ENCODE data around the gene RC3H1.

Gene RC3H1

DNA sequence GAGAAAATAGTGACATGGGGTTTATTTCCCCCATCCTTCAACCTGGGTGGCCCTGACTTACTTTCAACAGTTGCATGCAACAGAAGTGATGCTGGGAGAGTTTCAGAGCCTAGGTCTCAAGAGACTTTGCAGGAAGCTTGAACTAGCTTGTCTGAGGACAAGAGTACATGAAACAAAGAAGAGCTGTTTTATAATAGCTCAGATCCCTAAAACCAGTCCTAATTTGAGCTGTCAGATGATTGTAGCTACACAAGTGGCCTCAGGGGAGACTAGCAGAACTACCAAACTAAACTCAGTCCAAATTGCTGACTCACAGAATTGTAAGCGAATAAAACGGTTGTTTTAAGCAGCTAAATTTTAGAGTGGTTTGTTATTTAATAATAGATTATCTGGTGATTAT lies 17.1 kb downstream of the RC3H1 start:
- Histone ChIP-seq H3K36me3 (peaks cover 3% of the 10 kb centered on the region), H3K4me3 (ENCODE audit: low read depth, low read length) (no peak overlapping the region), H3K27ac (no peak overlapping the region), H3K27me3 (ENCODE audit: insufficient read depth, low read depth, severe bottlenecking) (no peaks in the 10 kb centered on the region), H3K9me3 (ENCODE audit: severe bottlenecking) (no peaks in the 10 kb centered on the region)
- TF ChIP-seq, protein P1, sequence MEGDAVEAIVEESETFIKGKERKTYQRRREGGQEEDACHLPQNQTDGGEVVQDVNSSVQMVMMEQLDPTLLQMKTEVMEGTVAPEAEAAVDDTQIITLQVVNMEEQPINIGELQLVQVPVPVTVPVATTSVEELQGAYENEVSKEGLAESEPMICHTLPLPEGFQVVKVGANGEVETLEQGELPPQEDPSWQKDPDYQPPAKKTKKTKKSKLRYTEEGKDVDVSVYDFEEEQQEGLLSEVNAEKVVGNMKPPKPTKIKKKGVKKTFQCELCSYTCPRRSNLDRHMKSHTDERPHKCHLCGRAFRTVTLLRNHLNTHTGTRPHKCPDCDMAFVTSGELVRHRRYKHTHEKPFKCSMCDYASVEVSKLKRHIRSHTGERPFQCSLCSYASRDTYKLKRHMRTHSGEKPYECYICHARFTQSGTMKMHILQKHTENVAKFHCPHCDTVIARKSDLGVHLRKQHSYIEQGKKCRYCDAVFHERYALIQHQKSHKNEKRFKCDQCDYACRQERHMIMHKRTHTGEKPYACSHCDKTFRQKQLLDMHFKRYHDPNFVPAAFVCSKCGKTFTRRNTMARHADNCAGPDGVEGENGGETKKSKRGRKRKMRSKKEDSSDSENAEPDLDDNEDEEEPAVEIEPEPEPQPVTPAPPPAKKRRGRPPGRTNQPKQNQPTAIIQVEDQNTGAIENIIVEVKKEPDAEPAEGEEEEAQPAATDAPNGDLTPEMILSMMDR (IDR thresholded peaks at IDR 0.05; ENCODE audit: low read depth, low read length): no peak
- no peak for DNase-seq

DNA sequence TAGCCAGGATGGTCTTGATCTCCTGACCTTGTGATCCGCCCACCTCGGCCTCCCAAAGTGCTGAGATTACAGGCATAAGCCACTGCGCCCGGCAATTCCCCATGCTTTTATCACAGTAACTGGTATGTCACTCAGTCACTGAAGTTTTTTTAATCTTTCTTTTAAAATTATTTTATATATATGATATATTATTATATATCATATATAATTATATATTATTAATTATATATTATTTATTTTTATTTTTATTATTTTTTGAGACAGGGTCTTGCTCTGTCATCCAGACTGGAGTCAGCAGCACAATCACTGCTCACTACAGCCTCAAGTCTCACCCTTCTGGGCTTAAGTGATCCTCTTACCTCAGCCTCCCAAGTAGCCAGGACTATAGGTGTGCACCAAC lies 18.3 kb downstream of the RC3H1 start:
- TF ChIP-seq, protein P1 (IDR thresholded peaks at IDR 0.05; ENCODE audit: low read depth, low read length): no peak
- no peaks in the 10 kb centered on the region for H3K9me3 ChIP-seq (ENCODE audit: severe bottlenecking)
- peaks cover 8% of the 10 kb centered on the region for H3K36me3 ChIP-seq
- no peaks in the 10 kb centered on the region for H3K27me3 ChIP-seq (ENCODE audit: insufficient read depth, low read depth, severe bottlenecking)
- no peak overlapping the region for H3K4me3 ChIP-seq (ENCODE audit: low read depth, low read length)
- DNase-seq: no peak
- H3K27ac ChIP-seq: no peak overlapping the region

DNA sequence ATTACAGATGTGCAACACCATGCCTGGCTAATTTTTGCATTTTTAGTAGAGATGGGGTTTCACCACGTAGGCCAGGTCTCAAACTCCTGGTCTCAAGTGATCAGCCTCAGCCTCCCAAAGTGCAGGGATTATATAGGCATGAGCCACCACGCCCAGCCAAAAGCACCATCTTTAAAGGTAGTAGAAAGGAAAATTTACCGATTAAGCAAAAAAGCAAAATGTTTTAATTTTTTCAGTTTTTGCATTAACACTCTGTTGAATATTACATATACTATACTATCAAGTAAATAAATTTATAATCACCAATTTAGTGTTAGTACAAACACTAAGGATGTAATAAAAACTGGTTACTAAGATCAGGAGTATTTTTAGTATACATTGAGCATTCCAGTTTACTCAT lies 20.6 kb downstream of the RC3H1 start:
- no peak for DNase-seq
- no peak overlapping the region for H3K4me3 ChIP-seq (ENCODE audit: low read depth, low read length)
- no peaks in the 10 kb centered on the region for H3K27me3 ChIP-seq (ENCODE audit: insufficient read depth, low read depth, severe bottlenecking)
- H3K27ac ChIP-seq: no peak overlapping the region
- no peaks in the 10 kb centered on the region for H3K9me3 ChIP-seq (ENCODE audit: severe bottlenecking)
- H3K36me3 ChIP-seq: peaks cover 13% of the 10 kb centered on the region
- TF ChIP-seq, protein P1 (IDR thresholded peaks at IDR 0.05; ENCODE audit: low read depth, low read length): no peak

DNA sequence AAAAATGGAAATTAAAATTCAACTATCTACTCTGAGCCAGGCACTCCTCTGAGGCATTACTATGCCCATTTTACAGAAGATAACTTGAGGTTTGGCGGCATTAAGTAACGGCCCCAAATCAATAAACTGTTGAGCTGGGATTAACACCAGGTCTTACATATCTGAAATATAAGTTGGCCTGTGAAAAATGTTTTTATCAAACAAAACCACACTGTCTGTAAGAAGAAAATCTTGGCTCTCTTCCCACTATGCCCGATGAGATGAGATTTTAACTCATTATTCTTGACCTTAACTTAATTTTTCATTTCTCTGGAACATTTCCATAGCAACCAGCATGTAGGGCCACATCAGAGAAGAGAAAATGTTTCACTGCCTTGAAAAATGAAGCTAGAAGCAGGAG lies 21.8 kb downstream of the RC3H1 start:
- peaks cover 21% of the 10 kb centered on the region for H3K36me3 ChIP-seq
- H3K27ac ChIP-seq: no peak overlapping the region
- TF ChIP-seq, protein P1 (IDR thresholded peaks at IDR 0.05; ENCODE audit: low read depth, low read length): no peak
- no peak overlapping the region for H3K4me3 ChIP-seq (ENCODE audit: low read depth, low read length)
- no peaks in the 10 kb centered on the region for H3K27me3 ChIP-seq (ENCODE audit: insufficient read depth, low read depth, severe bottlenecking)
- no peaks in the 10 kb centered on the region for H3K9me3 ChIP-seq (ENCODE audit: severe bottlenecking)
- no peak for DNase-seq

DNA sequence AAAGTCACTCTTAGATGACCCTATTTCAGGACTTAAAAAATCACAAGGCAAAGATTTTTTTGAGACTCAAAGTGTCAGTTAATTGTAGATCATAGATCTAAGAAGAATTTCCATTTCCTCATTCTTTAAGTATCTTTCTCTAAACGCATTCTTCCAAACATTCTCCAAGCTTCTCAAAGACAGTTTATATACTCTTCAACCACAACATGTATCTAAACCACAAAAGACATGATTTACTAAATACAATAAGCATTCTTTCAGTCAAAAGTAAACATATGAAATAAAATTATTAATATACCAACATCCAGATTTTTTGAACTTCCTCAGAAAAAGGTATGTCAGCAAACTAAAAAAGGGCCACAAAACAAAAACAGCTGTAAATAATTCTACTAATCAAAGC lies 24.4 kb downstream of the RC3H1 start:
- Histone ChIP-seq H3K9me3 (ENCODE audit: severe bottlenecking) (no peaks in the 10 kb centered on the region), H3K4me3 (ENCODE audit: low read depth, low read length) (no peak overlapping the region), H3K27ac (no peak overlapping the region), H3K36me3 (peaks cover 27% of the 10 kb centered on the region), H3K27me3 (ENCODE audit: insufficient read depth, low read depth, severe bottlenecking) (no peaks in the 10 kb centered on the region)
- no peak for DNase-seq
- TF ChIP-seq, protein P1 (IDR thresholded peaks at IDR 0.05; ENCODE audit: low read depth, low read length): no peak

DNA sequence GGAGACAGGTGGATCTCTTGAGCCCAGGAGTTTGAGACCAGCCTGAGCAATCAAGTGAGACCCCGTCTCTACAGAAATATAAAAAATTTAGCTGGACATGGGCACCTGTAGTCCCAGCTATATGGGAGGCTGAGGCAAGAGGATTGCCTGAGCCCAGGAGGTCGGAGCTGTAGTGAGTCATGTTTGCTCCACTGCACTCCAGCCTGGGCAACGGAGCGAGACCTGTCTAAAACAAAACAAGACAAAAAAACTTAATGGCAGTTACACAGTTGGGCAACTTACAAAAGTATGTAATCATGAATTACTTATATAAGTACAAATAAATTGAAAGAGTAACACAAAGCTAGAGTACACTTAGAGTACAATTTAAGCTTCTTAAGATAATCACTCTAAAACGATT lies 25.2 kb downstream of the RC3H1 start:
- DNase-seq: no peak

More for the DNA sequence above, 25.2 kb downstream of the RC3H1 start:
- Histone ChIP-seq H3K9me3 (ENCODE audit: severe bottlenecking) (no peaks in the 10 kb centered on the region), H3K4me3 (ENCODE audit: low read depth, low read length) (no peak overlapping the region), H3K36me3 (peaks cover 34% of the 10 kb centered on the region), H3K27me3 (ENCODE audit: insufficient read depth, low read depth, severe bottlenecking) (no peaks in the 10 kb centered on the region), H3K27ac (no peak overlapping the region)
- TF ChIP-seq, protein P1 (IDR thresholded peaks at IDR 0.05; ENCODE audit: low read depth, low read length): no peak
